Stomach (tissue), 9 donors: Measurements from ENCODE around the gene VTI1A. TPM values are rescaled to one million over a fixed set of nuclear protein-coding genes. Genes with fewer than 3 reads are reported as not detected.

Experiments used
- DNase-seq, 2 donors: peaks; one replicate each; pipeline versions ENCODE4 v3.0.0 to v3.0.0-alpha.2; 2013 to 2019
- H3K27ac ChIP-seq, 5 donors: fragments of 200-600 bp in 4 of 5; sonication (generic) in 4 of 5; one replicate each; pipeline ENCODE4 v1.5.1; 2013 to 2019; ENCODE audit warnings: mild to moderate bottlenecking in 1 of 5, moderate library complexity in 1 of 5
- H3K27me3 ChIP-seq, 3 donors: fragments of 200-600 bp; sonication (generic); one replicate each; pipeline ENCODE4 v1.5.1; 2017 to 2019; ENCODE audit warnings: mixed run types in 1 of 3
- H3K36me3 ChIP-seq, 4 donors: fragments of 200-600 bp; sonication (generic); 1 replicate in 3 of 4; 2 replicates in 1 of 4; pipeline ENCODE4 v1.5.1; 2016 to 2019
- H3K4me1 ChIP-seq, 4 donors: fragments of 200-600 bp; sonication (generic); one replicate each; pipeline ENCODE4 v1.5.1; 2016 to 2019
- H3K4me3 ChIP-seq, 4 donors: fragments of 200-600 bp; sonication (generic) in 3 of 4; one replicate each; pipeline ENCODE4 v1.5.1; 2016 to 2019; ENCODE audit warnings: mild to moderate bottlenecking in 1 of 4
- H3K9me3 ChIP-seq, 4 donors: fragments of 200-600 bp; sonication (generic); one replicate each; pipeline ENCODE4 v1.5.1; 2016 to 2019
- EP300 ChIP-seq: sonication (generic); formaldehyde crosslinking; IDR thresholded peaks from one replicate; pipeline ENCODE4 v1.6.1; 2017; ENCODE audit warnings: antibody characterized with exemption
- POLR2A ChIP-seq, 4 donors: fragments of 450-650 bp; IDR thresholded peaks; one replicate each; pipeline ENCODE4 v1.6.1; 2016; ENCODE audit warnings: antibody characterized with exemption in 4 of 4, control low read depth in 2 of 4, mild to moderate bottlenecking in 1 of 4, moderate library complexity in 1 of 4
- POLR2AphosphoS5 ChIP-seq, 3 donors: sonication (generic); formaldehyde crosslinking; IDR thresholded peaks; one replicate each; pipeline ENCODE4 v1.6.1; 2016; ENCODE audit warnings: antibody characterized with exemption in 3 of 3
- WGBS, 5 donors: extraction: QIAGEN DNeasy Blood & Tissue Kit in 3 of 5; methylation state at CpG; one replicate each; pipeline versions ENCODE4 v1.1.5 to v1.1.7; 2013 to 2018; 5-methylcytosine and 5-hydroxymethylcytosine counted together
- intact Hi-C: fragments of 100-400 bp; cut with DNase I; formaldehyde crosslinking; loops from one replicate; pipeline ENCODE4 v1.15.1; 2023; ENCODE audit warnings: low total_unique reads
- polyA plus RNA-seq, 3 donors: library from polyadenylated mRNA; stranded (reverse); fragments of 200-250 nt; gene quantifications; one replicate each; pipeline ENCODE4 v1.2.3, GENCODE V29; 2013
- total RNA-seq, 5 donors: library from RNA; depleted of rRNA; stranded (reverse); fragments of >200 nt; gene quantifications; one replicate each; pipeline versions ENCODE4 v1.1.0 to v1.2.3, GENCODE V29; 2014 to 2016
- TF ChIP-seq, protein P1 (sequence below), 7 experiments: fragments of 450-650 bp in 4 of 7; fragments of 200-600 bp in 3 of 7; sonication (generic) in 3 of 7; IDR thresholded peaks; one replicate each; pipeline ENCODE4 v1.5.1; 2016 to 2019; ENCODE audit warnings: antibody characterized with exemption in 7 of 7, control low read depth in 2 of 7, mild to moderate bottlenecking in 1 of 7
- donor health status: healthy with polysubstance abuse.
- donor health status: Bipolar disorder and iron deficiency.
- donor health status: healthy.

Gene VTI1A
- total and polyA plus RNA-seq, 8 donors: 6.5 to 222 (median 57.4) TPM

DNA sequence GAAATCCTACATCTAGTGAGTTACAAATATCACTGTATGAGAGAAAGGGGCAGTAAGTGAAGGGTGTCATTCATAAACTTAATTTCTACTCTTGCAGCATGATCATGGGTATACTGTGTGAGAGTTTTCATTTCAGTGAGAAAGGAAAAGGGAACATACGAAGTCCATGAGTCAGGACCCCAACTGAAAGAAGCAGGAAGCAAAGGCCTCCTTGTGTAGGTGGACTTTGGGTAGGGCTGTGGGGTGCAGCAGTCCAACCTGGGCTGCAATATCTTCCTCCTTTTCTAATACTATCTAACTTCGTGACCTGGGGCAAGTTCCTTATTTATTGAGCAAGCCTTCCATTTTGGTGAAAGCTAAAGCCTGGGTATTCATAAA is 254.9 kb downstream of the VTI1A start:
- no peaks in the 10 kb centered on the region for H3K9me3 ChIP-seq
- TF ChIP-seq, protein P1, sequence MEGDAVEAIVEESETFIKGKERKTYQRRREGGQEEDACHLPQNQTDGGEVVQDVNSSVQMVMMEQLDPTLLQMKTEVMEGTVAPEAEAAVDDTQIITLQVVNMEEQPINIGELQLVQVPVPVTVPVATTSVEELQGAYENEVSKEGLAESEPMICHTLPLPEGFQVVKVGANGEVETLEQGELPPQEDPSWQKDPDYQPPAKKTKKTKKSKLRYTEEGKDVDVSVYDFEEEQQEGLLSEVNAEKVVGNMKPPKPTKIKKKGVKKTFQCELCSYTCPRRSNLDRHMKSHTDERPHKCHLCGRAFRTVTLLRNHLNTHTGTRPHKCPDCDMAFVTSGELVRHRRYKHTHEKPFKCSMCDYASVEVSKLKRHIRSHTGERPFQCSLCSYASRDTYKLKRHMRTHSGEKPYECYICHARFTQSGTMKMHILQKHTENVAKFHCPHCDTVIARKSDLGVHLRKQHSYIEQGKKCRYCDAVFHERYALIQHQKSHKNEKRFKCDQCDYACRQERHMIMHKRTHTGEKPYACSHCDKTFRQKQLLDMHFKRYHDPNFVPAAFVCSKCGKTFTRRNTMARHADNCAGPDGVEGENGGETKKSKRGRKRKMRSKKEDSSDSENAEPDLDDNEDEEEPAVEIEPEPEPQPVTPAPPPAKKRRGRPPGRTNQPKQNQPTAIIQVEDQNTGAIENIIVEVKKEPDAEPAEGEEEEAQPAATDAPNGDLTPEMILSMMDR (IDR thresholded peaks at IDR 0.05): no peak
- no peak for TF ChIP-seq POLR2AphosphoS5 (IDR thresholded peaks at IDR 0.05)
- no peak for TF ChIP-seq EP300
- no peak for TF ChIP-seq POLR2A (IDR thresholded peaks at IDR 0.05)
- no peaks in the 10 kb centered on the region for H3K27me3 ChIP-seq
- H3K4me3 ChIP-seq: no peak overlapping the region
- H3K4me1 ChIP-seq: no peaks in the 10 kb centered on the region
- no peaks in the 10 kb centered on the region for H3K36me3 ChIP-seq
- intact Hi-C loops: no loop called here
- DNase-seq: no peak
- 77 to 94% (median 87%) methylated on average over 2 of the region's 2 CpGs for WGBS, 5 donors
- no peak overlapping the region for H3K27ac ChIP-seq

DNA sequence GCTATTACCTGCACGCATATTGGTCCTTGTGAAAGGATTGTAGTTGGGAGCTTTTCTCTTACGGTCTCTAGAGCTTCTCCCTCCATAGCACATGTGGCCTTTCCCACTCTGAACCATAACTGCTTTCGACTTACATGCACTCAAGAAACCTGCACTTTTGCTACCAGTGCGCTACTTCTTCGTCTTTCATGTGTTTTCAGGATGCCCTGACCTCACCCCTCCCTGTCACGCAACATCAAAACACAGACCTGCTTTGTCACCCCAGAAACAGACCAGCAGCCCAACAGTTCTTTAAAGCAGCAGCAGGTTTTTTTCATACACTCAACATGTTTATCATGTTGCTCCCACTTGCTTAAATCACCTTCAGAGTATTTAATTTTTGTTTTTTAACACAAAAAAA is 259.6 kb downstream of the VTI1A start:
- Histone ChIP-seq H3K27ac (no peak overlapping the region), H3K36me3 (no peaks in the 10 kb centered on the region), H3K9me3 (no peaks in the 10 kb centered on the region), H3K4me3 (no peak overlapping the region), H3K27me3 (no peaks in the 10 kb centered on the region), H3K4me1 (peaks cover 0 to 9% (median 2%) of the 10 kb centered on the region in 4 donors)
- no peak for TF ChIP-seq POLR2A (IDR thresholded peaks at IDR 0.05)
- TF ChIP-seq, protein P1 (IDR thresholded peaks at IDR 0.05): no peak
- 90 to 98% (median 94%) methylated on average over 6 of the region's 6 CpGs for WGBS, 5 donors
- intact Hi-C loops: no loop called here
- DNase-seq: no peak

DNA sequence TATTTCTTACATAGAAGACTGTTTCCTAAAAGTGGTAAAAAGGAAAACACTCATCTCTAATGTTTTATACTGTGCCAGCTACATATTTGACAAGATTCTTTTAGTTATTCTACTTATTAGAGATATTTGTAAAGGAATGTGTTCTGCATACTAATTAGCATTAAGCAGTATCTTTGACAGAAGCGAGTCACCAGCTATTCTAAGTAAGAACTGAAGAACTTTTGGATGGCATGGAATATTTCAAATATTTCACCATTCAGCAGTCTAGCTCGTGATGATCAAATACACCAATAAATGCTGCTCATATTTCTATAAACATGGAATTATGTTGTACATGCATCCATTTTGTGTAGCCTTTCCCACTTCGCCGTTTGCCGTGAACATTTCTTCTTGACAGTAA is 261.4 kb downstream of the VTI1A start:
- intact Hi-C loops: no loop called here
- 88 to 94% (median 92%) methylated on average over 5 of the region's 5 CpGs for WGBS, 5 donors
- H3K4me1 ChIP-seq: peaks cover 0 to 9% (median 2%) of the 10 kb centered on the region in 4 donors
- no peak overlapping the region for H3K4me3 ChIP-seq
- no peak for DNase-seq
- TF ChIP-seq POLR2AphosphoS5 (IDR thresholded peaks at IDR 0.05) (no peak), EP300 (no peak), POLR2A (IDR thresholded peaks at IDR 0.05) (no peak)
- TF ChIP-seq, protein P1 (IDR thresholded peaks at IDR 0.05): no peak
- H3K36me3 ChIP-seq: no peaks in the 10 kb centered on the region
- H3K27me3 ChIP-seq: no peaks in the 10 kb centered on the region
- no peaks in the 10 kb centered on the region for H3K9me3 ChIP-seq
- H3K27ac ChIP-seq: no peak overlapping the region

DNA sequence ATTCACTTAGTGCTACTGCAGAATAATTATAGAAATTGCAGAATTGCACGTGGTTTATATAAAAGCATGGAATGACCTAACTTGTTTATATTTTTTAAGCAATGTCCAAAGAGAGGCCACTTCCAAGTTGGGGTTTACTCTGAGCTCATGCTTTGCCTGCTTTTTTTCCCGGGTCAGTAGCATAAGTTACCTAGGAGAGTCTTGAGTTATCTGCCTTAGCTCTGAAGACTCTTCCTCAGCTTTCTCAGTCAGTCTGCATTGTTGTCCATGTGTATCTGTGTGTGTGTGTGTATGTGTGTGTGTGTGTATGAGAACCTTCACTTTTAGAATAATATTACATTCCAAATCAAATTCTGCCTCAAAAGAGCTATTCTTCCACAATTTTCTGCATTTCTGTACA is 263.5 kb downstream of the VTI1A start:
- DNase-seq: no peak
- TF ChIP-seq EP300 (no peak), POLR2AphosphoS5 (IDR thresholded peaks at IDR 0.05) (no peak), POLR2A (IDR thresholded peaks at IDR 0.05) (no peak)
- TF ChIP-seq, protein P1 (IDR thresholded peaks at IDR 0.05): no peak
- Histone ChIP-seq H3K9me3 (no peaks in the 10 kb centered on the region), H3K36me3 (no peaks in the 10 kb centered on the region), H3K27ac (no peak overlapping the region), H3K4me1 (peaks cover 0 to 9% (median 2%) of the 10 kb centered on the region in 4 donors), H3K27me3 (no peaks in the 10 kb centered on the region), H3K4me3 (no peak overlapping the region)
- whole genome bisulfite sequencing, 5 donors: 64 to 75% (median 69%) methylated on average over 2 of the region's 2 CpGs
- intact Hi-C loops: no loop called here
